ENCODE measurements around the gene CNIH2. TPM values are rescaled to one million over a fixed set of nuclear protein-coding genes. Genes with fewer than 3 reads are reported as not detected.

CNIH2 gene
- total and polyA plus RNA-seq, 2 of the 13 experiments (the other 11 are each of a cell fraction or from before 2014, with no cell fraction given): 0.60 to 0.69 TPM

DNA sequence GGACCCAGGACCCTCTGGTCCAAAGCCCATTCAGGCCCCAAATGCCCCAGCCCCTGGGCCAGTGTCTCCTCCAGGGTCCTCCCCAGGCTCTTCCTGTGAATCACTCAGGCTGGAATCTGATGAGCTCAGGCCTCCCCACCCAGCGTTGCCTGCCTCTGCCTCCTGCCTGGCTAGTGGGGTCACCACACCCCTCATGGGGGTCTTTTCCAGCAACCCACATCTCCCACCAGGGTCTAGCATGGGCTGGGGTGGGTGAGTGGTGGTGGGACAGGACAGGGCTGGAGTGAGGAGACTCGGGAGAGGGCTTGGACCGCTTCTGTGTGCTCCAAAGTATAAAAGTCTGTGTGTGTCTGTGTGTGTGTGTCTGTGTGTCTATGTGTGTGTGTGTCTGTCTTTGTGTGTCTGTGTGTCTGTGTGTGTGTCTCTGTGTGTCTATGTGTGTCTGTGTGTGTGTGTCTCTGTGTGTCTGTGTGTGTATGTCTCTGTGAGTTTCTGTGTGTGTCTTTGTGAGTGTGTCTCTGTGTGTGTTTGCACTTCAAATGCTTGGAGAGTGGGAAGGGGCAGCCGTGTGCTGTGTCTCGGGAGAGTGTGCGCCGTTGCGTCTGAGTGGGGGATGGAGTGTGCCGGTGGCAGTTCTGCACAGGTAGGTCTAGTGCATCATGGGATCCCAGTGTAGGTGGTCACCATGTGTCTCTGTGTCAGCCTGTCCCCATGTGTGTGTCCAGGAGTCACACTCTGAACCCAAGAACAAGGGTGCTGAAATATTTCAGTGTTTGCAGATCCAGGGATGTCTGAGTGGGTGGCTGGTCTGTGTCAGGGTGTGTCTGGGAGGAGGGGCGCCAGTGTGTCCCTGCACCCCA, 49.4 kb downstream of the CNIH2 start (continued):
- TF ChIP-seq, protein P1, sequence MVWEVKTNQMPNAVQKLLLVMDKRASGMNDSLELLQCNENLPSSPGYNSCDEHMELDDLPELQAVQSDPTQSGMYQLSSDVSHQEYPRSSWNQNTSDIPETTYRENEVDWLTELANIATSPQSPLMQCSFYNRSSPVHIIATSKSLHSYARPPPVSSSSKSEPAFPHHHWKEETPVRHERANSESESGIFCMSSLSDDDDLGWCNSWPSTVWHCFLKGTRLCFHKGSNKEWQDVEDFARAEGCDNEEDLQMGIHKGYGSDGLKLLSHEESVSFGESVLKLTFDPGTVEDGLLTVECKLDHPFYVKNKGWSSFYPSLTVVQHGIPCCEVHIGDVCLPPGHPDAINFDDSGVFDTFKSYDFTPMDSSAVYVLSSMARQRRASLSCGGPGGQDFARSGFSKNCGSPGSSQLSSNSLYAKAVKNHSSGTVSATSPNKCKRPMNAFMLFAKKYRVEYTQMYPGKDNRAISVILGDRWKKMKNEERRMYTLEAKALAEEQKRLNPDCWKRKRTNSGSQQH (CRISPR knock-in tag; IDR thresholded peaks at IDR 0.05; ENCODE audit: low read depth): no peak
- TF ChIP-seq HNRNPK (IDR thresholded peaks at IDR 0.05; ENCODE audit: low read depth, low read length, poor library complexity, severe bottlenecking) (no peak), KLF9 (CRISPR knock-in tag; IDR thresholded peaks at IDR 0.05; ENCODE audit: low read depth) (no peak)
- TF ChIP-seq, protein P2, sequence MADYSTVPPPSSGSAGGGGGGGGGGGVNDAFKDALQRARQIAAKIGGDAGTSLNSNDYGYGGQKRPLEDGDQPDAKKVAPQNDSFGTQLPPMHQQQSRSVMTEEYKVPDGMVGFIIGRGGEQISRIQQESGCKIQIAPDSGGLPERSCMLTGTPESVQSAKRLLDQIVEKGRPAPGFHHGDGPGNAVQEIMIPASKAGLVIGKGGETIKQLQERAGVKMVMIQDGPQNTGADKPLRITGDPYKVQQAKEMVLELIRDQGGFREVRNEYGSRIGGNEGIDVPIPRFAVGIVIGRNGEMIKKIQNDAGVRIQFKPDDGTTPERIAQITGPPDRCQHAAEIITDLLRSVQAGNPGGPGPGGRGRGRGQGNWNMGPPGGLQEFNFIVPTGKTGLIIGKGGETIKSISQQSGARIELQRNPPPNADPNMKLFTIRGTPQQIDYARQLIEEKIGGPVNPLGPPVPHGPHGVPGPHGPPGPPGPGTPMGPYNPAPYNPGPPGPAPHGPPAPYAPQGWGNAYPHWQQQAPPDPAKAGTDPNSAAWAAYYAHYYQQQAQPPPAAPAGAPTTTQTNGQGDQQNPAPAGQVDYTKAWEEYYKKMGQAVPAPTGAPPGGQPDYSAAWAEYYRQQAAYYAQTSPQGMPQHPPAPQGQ (CRISPR knock-in tag; IDR thresholded peaks at IDR 0.05; ENCODE audit: borderline replicate concordance): no peak

DNA sequence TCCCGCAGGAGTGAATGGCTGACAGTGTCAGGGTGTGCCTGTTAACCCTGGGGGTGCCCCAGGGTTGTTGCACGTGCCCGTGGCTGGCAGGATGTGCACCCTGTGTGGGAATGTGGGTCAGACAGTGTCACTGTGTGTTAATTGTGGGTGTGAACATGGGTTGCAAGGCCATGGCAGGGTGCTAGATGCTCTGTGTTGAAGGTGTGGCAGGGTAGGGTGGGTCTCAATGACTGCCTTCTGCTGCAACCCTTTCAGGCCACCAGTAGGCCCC, 50.0 kb downstream of the CNIH2 start:
- H3K9me3 ChIP-seq (ENCODE audit: low read length): no peaks in the 10 kb centered on the region
- peaks cover 59% of the 10 kb centered on the region for H3K4me1 ChIP-seq (ENCODE audit: insufficient read depth, low read length)
- H3K27ac ChIP-seq (ENCODE audit: extremely low read length, insufficient read depth, low read length): no peak overlapping the region
- no peak overlapping the region for H2AFZ ChIP-seq (ENCODE audit: low read length)
- in situ Hi-C loops (cut with HindIII; ENCODE audit: extremely low pct_ligation_motif_present, low pct_unique_long_range_greater_than_20kb) (loop anchor here (5.0 kb wide), 1 partner anchor 36 kb away; the partner anchor contains the start of gene TMEM151A), intact Hi-C loops (cut with micrococcal nuclease; ENCODE audit: unreplicated experiment) (loop anchor here (1.0 to 5.0 kb wide), 2 partner anchors 17 to 546 kb away; partner anchors contain the start of gene AP5B1)
- H3K36me3 ChIP-seq (replicated peaks in 1 of 2; ENCODE audit: control insufficient read depth in 1 of 2, insufficient read depth in 2 of 2, low read length in 2 of 2): no peaks in the 10 kb centered on the region
- H3K27me3 ChIP-seq (ENCODE audit: control insufficient read depth in 1 of 2, insufficient read depth in 2 of 2, low read length in 2 of 2): peaks cover 0 to 18% of the 10 kb centered on the region in 2 experiments; a peak in 3 of 5 replicates
- CTCF ChIA-PET (ENCODE audit: low intra/inter-chr PET ratio, low total read pairs): interaction anchor here (1.2 to 3.4 kb wide), 5 partner anchors 16 to 105 kb away, joined by 4 to 68 read pairs (median 7); no protein-coding TSS in a partner anchor
- POLR2A ChIA-PET: no interaction called here
- no TSS peak for BruUV-seq (replicated peaks)
- H4K20me1 ChIP-seq (ENCODE audit: insufficient read depth, low read length): no peaks in the 10 kb centered on the region
- no peak for DNase-seq (ENCODE audit: low spot score)
- peak overlapping the region; percentile 53; the same call in 1 of the 2 replicates for H3K9ac ChIP-seq (ENCODE audit: insufficient read depth, low read depth, low read length)
- peak; percentile 20 for ATAC-seq
- no peak for FAIRE-seq
- H3K79me2 ChIP-seq (ENCODE audit: insufficient read depth, low read length): no peaks in the 10 kb centered on the region
- peak overlapping the region in 1 of 3 experiments; percentile 76; a peak in 1 of 6 replicates for H3K4me3 ChIP-seq (replicated peaks in 1 of 3; ENCODE audit: insufficient read depth in 1 of 3, low read depth in 2 of 3, low read length in 3 of 3)
- H3K4me2 ChIP-seq (ENCODE audit: low read depth, low read length): peak overlapping the region; percentile 100
- WGBS (ENCODE audit: low lambda C conversion rate): no CpG with 5 or more reads among the region's 3 CpGs
- TF ChIP-seq, protein P3, sequence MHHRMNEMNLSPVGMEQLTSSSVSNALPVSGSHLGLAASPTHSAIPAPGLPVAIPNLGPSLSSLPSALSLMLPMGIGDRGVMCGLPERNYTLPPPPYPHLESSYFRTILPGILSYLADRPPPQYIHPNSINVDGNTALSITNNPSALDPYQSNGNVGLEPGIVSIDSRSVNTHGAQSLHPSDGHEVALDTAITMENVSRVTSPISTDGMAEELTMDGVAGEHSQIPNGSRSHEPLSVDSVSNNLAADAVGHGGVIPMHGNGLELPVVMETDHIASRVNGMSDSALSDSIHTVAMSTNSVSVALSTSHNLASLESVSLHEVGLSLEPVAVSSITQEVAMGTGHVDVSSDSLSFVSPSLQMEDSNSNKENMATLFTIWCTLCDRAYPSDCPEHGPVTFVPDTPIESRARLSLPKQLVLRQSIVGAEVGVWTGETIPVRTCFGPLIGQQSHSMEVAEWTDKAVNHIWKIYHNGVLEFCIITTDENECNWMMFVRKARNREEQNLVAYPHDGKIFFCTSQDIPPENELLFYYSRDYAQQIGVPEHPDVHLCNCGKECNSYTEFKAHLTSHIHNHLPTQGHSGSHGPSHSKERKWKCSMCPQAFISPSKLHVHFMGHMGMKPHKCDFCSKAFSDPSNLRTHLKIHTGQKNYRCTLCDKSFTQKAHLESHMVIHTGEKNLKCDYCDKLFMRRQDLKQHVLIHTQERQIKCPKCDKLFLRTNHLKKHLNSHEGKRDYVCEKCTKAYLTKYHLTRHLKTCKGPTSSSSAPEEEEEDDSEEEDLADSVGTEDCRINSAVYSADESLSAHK (CRISPR knock-in tag; IDR thresholded peaks at IDR 0.05; ENCODE audit: borderline replicate concordance): no peak
- no peak for TF ChIP-seq YY1 (IDR thresholded peaks at IDR 0.05; ENCODE audit: insufficient read depth, insufficient replicate concordance, low read depth, low read length)
- TF ChIP-seq, protein P4, sequence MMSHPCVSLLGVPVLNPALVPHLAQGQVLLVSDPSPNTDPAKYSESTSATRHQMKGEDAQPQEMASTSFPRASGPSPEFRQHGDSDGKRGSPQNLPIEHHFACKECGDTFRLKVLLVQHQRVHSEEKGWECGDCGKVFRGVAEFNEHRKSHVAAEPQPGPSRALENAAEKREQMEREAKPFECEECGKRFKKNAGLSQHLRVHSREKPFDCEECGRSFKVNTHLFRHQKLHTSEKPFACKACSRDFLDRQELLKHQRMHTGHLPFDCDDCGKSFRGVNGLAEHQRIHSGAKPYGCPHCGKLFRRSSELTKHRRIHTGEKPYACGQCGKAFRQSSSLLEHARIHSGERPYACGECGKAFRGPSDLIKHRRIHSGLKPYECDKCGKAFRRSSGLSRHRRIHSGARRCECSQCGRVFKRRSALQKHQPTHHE (CRISPR knock-in tag; IDR thresholded peaks at IDR 0.05; ENCODE audit: borderline replicate concordance): no peak
- no peak for TF ChIP-seq ZNF232 (CRISPR knock-in tag; IDR thresholded peaks at IDR 0.05; ENCODE audit: borderline replicate concordance)
- TF ChIP-seq, protein P5, sequence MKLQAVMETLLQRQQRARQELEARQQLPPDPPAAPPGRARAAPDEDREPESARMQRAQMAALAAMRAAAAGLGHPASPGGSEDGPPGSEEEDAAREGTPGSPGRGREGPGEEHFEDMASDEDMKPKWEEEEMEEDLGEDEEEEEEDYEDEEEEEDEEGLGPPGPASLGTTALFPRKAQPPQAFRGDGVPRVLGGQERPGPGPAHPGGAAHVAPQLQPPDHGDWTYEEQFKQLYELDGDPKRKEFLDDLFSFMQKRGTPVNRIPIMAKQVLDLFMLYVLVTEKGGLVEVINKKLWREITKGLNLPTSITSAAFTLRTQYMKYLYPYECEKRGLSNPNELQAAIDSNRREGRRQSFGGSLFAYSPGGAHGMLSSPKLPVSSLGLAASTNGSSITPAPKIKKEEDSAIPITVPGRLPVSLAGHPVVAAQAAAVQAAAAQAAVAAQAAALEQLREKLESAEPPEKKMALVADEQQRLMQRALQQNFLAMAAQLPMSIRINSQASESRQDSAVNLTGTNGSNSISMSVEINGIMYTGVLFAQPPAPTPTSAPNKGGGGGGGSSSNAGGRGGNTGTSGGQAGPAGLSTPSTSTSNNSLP (IDR thresholded peaks at IDR 0.05; ENCODE audit: low read depth, low read length): no peak
- TF ChIP-seq PHF21A (CRISPR knock-in tag; IDR thresholded peaks at IDR 0.05): no peak
- TF ChIP-seq TAF1 (CRISPR knock-in tag; IDR thresholded peaks at IDR 0.05): no peak
- no peak for TF ChIP-seq CBX5 (CRISPR knock-in tag; IDR thresholded peaks at IDR 0.05; ENCODE audit: borderline replicate concordance)

All from HepG2 (cell line).